HG02759 (cell line): Measurements from ENCODE around the gene PSMD11.
"Not testable (repeated sequence)": the region's sequence is repeated elsewhere in the genome, so short reads cannot be mapped to it uniquely, and the experiment has no call there.

Experiments used
- ATAC-seq: cut with Tn5 transposase; IDR thresholded peaks from one replicate; pipeline ENCODE4 v1.9.1; 2021; ENCODE audit warnings: mild to moderate bottlenecking, moderate library complexity; ENCODE audit not compliant: unreplicated experiment

PSMD11 gene

GRCh38 chr17:32510466-32510865, 66.2 kb downstream of the PSMD11 start:
- no peak for ATAC-seq

- no peak for ATAC-seq
Observed at GRCh38 chr17:32512328-32512727, 68.0 kb downstream of the PSMD11 start.

GRCh38 chr17:32513579-32513978, 69.3 kb downstream of the PSMD11 start:
- ATAC-seq, result no peak

GRCh38 chr17:32514606-32515005, 70.3 kb downstream of the PSMD11 start:
- no peak for ATAC-seq

- no peak for ATAC-seq
Observed at GRCh38 chr17:32515677-32516383, 71.5 kb downstream of the PSMD11 start.

- ATAC-seq, result no peak
Observed at GRCh38 chr17:32516450-32516849, 72.1 kb downstream of the PSMD11 start.

GRCh38 chr17:32516940-32517701, 72.8 kb downstream of the PSMD11 start:
- ATAC-seq, result no peak

GRCh38 chr17:32517982-32518381, 73.7 kb downstream of the PSMD11 start:
- no peak for ATAC-seq

- ATAC-seq, result no peak
Observed at GRCh38 chr17:32518646-32519227, 74.4 kb downstream of the PSMD11 start.

GRCh38 chr17:32519228-32520103, 75.2 kb downstream of the PSMD11 start:
- no peak for ATAC-seq

- ATAC-seq, result no peak
Observed at GRCh38 chr17:32520104-32520701, 75.9 kb downstream of the PSMD11 start.

GRCh38 chr17:32520737-32521404, 76.6 kb downstream of the PSMD11 start:
- ATAC-seq, result no peak

GRCh38 chr17:32523017-32523680, 78.8 kb downstream of the PSMD11 start:
- peak; percentile 55 for ATAC-seq

- ATAC-seq, result peak; percentile 47
Observed at GRCh38 chr17:32523827-32524552, 79.7 kb downstream of the PSMD11 start.

GRCh38 chr17:32524553-32524880, 80.2 kb downstream of the PSMD11 start:
- ATAC-seq, result not testable (repeated sequence)

- no peak for ATAC-seq
Observed at GRCh38 chr17:32525122-32525521, 80.8 kb downstream of the PSMD11 start.

GRCh38 chr17:32527146-32527545, 82.8 kb downstream of the PSMD11 start:
- no peak for ATAC-seq

GRCh38 chr17:32528825-32529224, 84.5 kb downstream of the PSMD11 start:
- ATAC-seq, result no peak

- ATAC-seq, result no peak
Observed at GRCh38 chr17:32529604-32530003, 85.3 kb downstream of the PSMD11 start.
